HEK293T (cell line): ENCODE results near the gene MYOD1.

ENCODE experiments used
- CTCF ChIA-PET: fragments of 350-600 bp; formaldehyde crosslinking; extraction: SDS; loops from one replicate; lab custom pipeline; 2021; ENCODE audit warnings: antibody characterized with exemption, inconsistent platforms; lab: Yijun Ruan, JAX
- POLR2A ChIA-PET: fragments of 350-600 bp; formaldehyde crosslinking; extraction: SDS; loops from one replicate; lab custom pipeline; 2020; ENCODE audit warnings: antibody characterized with exemption, inconsistent platforms; lab: Yijun Ruan, JAX
- DNase-seq: peaks from one replicate; pipeline ENCODE4 v3.0.0; 2012; ENCODE audit warnings: mixed read lengths; ENCODE audit errors: extremely low spot score
- ARNT ChIP-seq: fragments of 450-650 bp; IDR thresholded peaks from 2 replicates; pipeline ENCODE4 v1.6.1; 2017; ENCODE audit warnings: mild to moderate bottlenecking
- BHLHE40 ChIP-seq: fragments of 450-650 bp; IDR thresholded peaks from 2 replicates; pipeline ENCODE4 v1.6.1; 2016; ENCODE audit warnings: mild to moderate bottlenecking, moderate library complexity, borderline replicate concordance
- CTBP1 ChIP-seq: fragments of 450-650 bp; IDR thresholded peaks from 2 replicates; pipeline ENCODE4 v1.6.1; 2016; ENCODE audit warnings: borderline replicate concordance
- ELF4 ChIP-seq: fragments of 450-650 bp; IDR thresholded peaks from 2 replicates; pipeline ENCODE4 v1.6.1; 2017; ENCODE audit warnings: antibody characterized with exemption
- FOXA1 ChIP-seq: fragments of 450-650 bp; IDR thresholded peaks from 2 replicates; pipeline ENCODE4 v1.6.1; 2016; ENCODE audit warnings: mild to moderate bottlenecking
- FOXK2 ChIP-seq: fragments of 450-650 bp; IDR thresholded peaks from 2 replicates; pipeline ENCODE4 v1.6.1; 2016; ENCODE audit warnings: mild to moderate bottlenecking
- FOXM1 ChIP-seq: fragments of 450-650 bp; IDR thresholded peaks from 2 replicates; pipeline ENCODE4 v1.6.1; 2017; ENCODE audit warnings: mild to moderate bottlenecking, borderline replicate concordance
- HDGF ChIP-seq: fragments of 450-650 bp; IDR thresholded peaks from 2 replicates; pipeline ENCODE4 v1.6.1; 2017; ENCODE audit warnings: antibody characterized with exemption, borderline replicate concordance
- L3MBTL2 ChIP-seq: fragments of 450-650 bp; conservative IDR thresholded peaks from 2 replicates; pipeline ENCODE4 v1.6.1; 2016; ENCODE audit warnings: mild to moderate bottlenecking
- LEF1 ChIP-seq: fragments of 450-650 bp; IDR thresholded peaks from 2 replicates; pipeline ENCODE4 v1.6.1; 2017; ENCODE audit warnings: mild to moderate bottlenecking, borderline replicate concordance
- NFRKB ChIP-seq: fragments of 450-650 bp; IDR thresholded peaks from 2 replicates; pipeline ENCODE4 v1.6.1; 2016; ENCODE audit warnings: mild to moderate bottlenecking, moderate library complexity
- SP1 ChIP-seq: fragments of 450-650 bp; IDR thresholded peaks from 2 replicates; pipeline ENCODE4 v1.6.1; 2017
- SUZ12 ChIP-seq: fragments of 450-650 bp; IDR thresholded peaks from 2 replicates; pipeline ENCODE4 v1.6.1; 2016; ENCODE audit warnings: mild to moderate bottlenecking
- TARDBP ChIP-seq: fragments of 450-650 bp; IDR thresholded peaks from 2 replicates; pipeline ENCODE4 v1.6.1; 2016
- ZNF384 ChIP-seq: fragments of 450-650 bp; IDR thresholded peaks from 2 replicates; pipeline ENCODE4 v1.6.1; 2016
- TF ChIP-seq, protein P1 (sequence below): fragments of 450-650 bp; IDR thresholded peaks from 2 replicates; pipeline ENCODE4 v1.6.1; 2016

The MYOD1 gene

DNA sequence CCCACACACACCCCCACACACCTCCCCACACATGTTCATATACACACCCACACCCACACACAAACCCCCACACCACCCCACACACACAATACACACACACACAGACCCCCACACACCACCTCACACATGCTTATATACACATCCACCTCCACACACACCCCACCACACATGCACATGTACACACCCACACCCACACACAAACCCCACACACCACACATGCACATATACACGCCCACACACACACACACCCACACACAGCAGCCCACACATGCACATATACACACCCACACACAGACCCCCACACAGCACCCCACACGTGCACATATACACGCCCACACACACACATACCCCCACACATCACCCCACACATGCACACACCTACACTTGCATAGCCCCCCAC is 44.3 kb downstream of the MYOD1 start:
- TF ChIP-seq FOXK2 (no peak), BHLHE40 (no peak), SP1 (no peak), ELF4 (no peak), TARDBP (no peak), NFRKB (no peak), FOXA1 (no peak), HDGF (no peak)
- TF ChIP-seq, protein P1, sequence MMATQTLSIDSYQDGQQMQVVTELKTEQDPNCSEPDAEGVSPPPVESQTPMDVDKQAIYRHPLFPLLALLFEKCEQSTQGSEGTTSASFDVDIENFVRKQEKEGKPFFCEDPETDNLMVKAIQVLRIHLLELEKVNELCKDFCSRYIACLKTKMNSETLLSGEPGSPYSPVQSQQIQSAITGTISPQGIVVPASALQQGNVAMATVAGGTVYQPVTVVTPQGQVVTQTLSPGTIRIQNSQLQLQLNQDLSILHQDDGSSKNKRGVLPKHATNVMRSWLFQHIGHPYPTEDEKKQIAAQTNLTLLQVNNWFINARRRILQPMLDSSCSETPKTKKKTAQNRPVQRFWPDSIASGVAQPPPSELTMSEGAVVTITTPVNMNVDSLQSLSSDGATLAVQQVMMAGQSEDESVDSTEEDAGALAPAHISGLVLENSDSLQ: no peak
- ChIA-PET CTCF (no interaction called here), POLR2A (no interaction called here)
- DNase-seq: no peak

DNA sequence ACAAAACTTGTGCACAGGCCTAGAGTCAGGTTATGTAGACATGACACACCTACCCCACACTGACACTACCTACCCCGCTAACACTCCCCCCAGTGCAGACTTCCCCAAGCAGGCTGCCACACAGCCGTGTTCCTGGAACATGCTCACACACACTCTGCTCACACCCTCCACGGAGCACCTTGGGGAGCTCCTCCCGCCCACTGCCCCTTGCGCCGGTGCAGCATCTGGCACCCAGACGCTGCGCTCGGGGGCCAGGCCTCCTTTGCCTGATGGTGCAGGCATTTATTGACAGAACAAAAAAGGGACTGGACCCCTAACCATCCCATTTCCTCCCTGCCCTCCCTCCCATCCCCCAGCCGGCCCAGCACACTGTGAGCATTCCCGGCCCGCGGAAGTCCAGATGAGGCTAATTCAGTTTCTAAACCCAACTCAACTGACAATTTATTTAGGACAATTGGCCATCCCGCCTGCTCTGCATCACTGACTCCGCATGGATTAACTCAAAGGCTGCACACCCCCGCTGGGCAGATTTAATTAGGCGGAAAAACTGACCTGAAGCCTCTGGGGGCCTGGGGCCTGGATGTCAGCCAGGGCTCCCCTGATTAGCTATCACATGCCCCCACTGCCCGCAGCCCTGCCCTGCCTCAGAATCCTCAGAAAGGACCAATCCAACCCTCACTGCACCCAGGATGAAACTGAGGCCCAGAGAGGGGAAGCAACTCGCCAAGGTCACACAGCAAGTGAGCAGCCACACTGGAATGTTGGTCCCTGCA is 45.3 kb downstream of the MYOD1 start:
- TF ChIP-seq ARNT (no peak), BHLHE40 (no peak), HDGF (no peak), SUZ12 (no peak), CTBP1 (no peak), L3MBTL2 (no peak), TARDBP (no peak)
- no peak for DNase-seq
- ChIA-PET CTCF (no interaction called here), POLR2A (no interaction called here)

DNA sequence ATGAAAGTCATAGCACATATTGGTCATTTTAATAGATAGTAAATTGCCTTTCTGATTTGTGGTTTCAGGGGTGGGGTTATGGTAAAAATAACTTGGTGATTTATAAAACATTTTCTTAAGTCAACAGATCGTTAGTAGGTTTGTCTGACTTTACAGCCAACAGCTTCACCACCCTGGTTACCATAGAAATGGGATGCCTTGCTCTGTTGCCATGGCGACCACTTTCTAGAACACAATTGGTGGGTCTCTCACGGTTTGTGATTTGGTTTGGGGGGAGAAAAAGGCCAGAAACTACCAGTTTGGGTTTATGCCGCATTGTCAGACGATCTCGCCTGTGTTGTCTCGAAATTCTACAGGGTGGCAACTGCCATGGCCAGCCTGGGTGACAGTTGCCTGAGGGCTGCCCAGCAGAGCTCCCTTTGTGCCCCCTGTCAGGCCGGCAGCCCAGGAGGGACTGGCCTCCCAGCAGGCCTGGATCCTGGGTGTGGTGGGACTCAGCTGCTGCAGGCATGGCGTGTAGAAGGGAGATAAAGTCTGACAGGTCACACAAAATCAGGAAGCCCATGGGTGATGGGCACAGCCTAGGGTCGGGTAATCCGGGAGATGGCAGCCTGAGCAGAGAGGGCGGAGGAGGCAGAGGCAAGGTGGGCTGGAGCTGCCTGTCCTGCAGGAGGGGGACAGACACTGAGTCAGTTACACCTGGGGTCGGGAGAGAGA is 46.1 kb downstream of the MYOD1 start:
- no peak for TF ChIP-seq FOXA1
- no peak for TF ChIP-seq ARNT
- no peak for TF ChIP-seq HDGF
- no peak for TF ChIP-seq FOXM1
- TF ChIP-seq TARDBP: no peak
- no peak for TF ChIP-seq ZNF384
- no peak for TF ChIP-seq L3MBTL2
- no peak for TF ChIP-seq SP1
- ChIA-PET CTCF (no interaction called here), POLR2A (no interaction called here)
- no peak for DNase-seq

DNA sequence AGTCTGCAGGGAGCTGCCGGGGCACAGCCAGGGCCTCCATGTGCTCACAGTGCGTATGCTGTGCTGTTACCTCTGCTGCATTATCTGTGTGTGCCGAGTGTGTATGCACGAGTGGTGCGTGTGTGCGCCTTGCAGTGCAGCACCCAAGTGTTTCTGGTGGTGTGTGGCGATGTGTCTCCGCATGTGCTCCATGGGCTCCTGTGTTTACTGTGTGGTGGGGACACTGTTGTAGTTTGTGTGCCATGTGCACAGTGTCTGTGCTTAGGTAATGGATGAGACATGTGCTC is 46.6 kb downstream of the MYOD1 start:
- DNase-seq: no peak
- TF ChIP-seq L3MBTL2 (no peak), SUZ12 (no peak), BHLHE40 (no peak), TARDBP (no peak), FOXK2 (no peak), SP1 (no peak), HDGF (no peak)
- ChIA-PET POLR2A (no interaction called here), CTCF (no interaction called here)

DNA sequence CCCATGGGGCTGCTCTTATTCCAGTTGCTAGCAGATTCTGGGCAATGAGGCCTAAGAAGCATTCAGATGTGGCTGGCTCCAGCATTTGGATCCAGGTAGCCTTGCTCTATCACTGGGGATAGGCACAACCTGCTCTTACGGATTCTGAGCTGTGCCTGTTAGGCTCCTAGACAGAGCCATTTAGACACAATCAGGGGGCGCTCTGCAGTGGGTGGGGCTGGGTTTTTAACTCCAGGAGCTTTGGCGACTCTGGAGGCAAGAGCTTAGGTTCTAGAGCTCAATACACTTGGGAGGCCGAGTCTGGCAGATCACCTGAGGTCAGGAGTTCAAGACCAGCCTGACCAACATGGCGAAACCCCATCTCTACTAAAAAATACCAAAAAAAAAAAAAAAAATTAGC is 47.2 kb downstream of the MYOD1 start:
- ChIA-PET CTCF (interaction anchor here (0.6 to 1.0 kb wide), 4 partner anchors 10 to 88 kb away, joined by 3 to 5 read pairs (median 3); no protein-coding TSS in a partner anchor), POLR2A (interaction anchor here (0.8 kb wide), 1 partner anchor 30 kb away, joined by 3 read pairs; no protein-coding TSS in a partner anchor)
- DNase-seq: no peak
- TF ChIP-seq L3MBTL2 (no peak), HDGF (no peak), NFRKB (no peak), CTBP1 (no peak), TARDBP (no peak), FOXM1 (no peak)

DNA sequence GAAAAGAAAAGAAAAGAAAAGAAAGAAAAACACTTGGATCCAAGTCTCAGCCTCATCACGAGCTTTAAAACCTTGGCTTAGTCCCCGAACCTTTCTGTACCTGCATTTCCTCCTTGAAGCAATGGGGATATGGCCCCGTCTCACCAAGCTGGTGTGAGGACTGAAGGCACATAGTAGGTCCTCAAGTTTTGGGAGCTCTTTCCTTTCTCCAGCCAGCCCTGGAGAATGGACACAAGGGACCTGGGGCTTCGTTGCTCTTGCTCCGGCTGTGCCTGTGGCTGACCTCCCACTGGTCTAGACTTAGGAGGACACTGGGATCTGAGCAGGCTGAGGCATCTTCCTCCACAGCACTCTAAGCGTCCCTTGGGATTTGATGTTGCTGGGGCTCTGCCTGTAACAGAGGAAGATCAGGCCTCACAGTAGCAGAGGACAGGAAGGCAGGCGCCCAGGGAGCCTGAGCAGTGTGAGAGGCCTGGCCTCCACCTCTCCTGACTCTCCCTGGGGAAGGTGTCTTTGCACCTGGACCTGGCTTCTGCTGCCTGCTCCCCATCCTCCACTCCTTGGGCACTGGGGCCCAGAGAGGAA is 48.0 kb downstream of the MYOD1 start:
- POLR2A ChIA-PET: interaction anchor here (0.8 kb wide), 1 partner anchor 31 kb away, joined by 3 read pairs; no protein-coding TSS in a partner anchor
- TF ChIP-seq FOXA1: no peak
- no peak for TF ChIP-seq FOXK2
- TF ChIP-seq, protein P1: no peak
- no peak for TF ChIP-seq HDGF
- no peak for TF ChIP-seq LEF1
- TF ChIP-seq ELF4: no peak
- no peak for TF ChIP-seq ZNF384
- TF ChIP-seq CTBP1: no peak
- no peak for TF ChIP-seq BHLHE40
- TF ChIP-seq FOXM1: no peak
- no peak for TF ChIP-seq TARDBP
- no peak for TF ChIP-seq ARNT
- TF ChIP-seq NFRKB: no peak
- no peak for TF ChIP-seq SP1
- DNase-seq: no peak
- CTCF ChIA-PET: interaction anchor here (0.6 to 1.0 kb wide), 4 partner anchors 10 to 98 kb away, joined by 3 to 5 read pairs (median 3); no protein-coding TSS in a partner anchor
